Measurements from ENCODE around the gene ATP2C2.

Gene ATP2C2

GRCh38 chr16:84499638-84500037 is 131.3 kb downstream of the ATP2C2 start:
- TF ChIP-seq EZH2phosphoT487 (IDR thresholded peaks at IDR 0.05; ENCODE audit: borderline replicate concordance), result no peak
- TF ChIP-seq, protein P1, sequence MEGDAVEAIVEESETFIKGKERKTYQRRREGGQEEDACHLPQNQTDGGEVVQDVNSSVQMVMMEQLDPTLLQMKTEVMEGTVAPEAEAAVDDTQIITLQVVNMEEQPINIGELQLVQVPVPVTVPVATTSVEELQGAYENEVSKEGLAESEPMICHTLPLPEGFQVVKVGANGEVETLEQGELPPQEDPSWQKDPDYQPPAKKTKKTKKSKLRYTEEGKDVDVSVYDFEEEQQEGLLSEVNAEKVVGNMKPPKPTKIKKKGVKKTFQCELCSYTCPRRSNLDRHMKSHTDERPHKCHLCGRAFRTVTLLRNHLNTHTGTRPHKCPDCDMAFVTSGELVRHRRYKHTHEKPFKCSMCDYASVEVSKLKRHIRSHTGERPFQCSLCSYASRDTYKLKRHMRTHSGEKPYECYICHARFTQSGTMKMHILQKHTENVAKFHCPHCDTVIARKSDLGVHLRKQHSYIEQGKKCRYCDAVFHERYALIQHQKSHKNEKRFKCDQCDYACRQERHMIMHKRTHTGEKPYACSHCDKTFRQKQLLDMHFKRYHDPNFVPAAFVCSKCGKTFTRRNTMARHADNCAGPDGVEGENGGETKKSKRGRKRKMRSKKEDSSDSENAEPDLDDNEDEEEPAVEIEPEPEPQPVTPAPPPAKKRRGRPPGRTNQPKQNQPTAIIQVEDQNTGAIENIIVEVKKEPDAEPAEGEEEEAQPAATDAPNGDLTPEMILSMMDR (conservative IDR thresholded peaks at IDR 0.05; ENCODE audit: low read length), result no peak
- no peak overlapping the region for H3K4me2 ChIP-seq (ENCODE audit: low read depth, low read length, poor library complexity, severe bottlenecking)

DNA sequence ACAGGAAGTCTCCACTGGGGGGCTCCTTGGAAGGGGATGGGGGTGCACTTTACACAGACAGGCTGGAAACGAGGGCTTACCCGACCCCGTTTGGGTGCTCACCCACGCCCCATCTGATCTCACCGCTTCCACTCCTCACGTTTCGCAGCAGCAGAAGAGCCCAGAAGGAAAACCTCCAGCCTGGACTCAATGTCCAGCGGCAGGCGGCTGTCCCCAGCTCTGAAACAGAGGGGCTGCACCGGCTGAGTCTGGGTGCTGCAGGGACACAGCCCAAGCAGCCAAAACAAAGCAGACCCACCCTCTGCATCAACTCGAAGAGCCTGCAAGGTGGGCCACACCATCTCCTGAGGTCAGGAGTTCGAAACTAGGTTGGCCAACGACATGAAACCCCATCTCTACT is 132.2 kb downstream of the ATP2C2 start:
- Histone ChIP-seq H3K9ac (ENCODE audit: low read depth, low read length, poor library complexity, severe bottlenecking) (no peak overlapping the region), H3F3A (ENCODE audit: low read depth) (no peaks in the 10 kb centered on the region), H3K4me3 (ENCODE audit: low read length, poor library complexity, severe bottlenecking) (no peak overlapping the region), H3K36me3 (ENCODE audit: insufficient read depth, low read length) (no peaks in the 10 kb centered on the region), H2AFZ (ENCODE audit: low read length) (no peak overlapping the region), H3K79me2 (ENCODE audit: insufficient read depth, low read length) (no peaks in the 10 kb centered on the region), H3K27me3 (ENCODE audit: insufficient read depth, low read length, poor library complexity, severe bottlenecking) (no peaks in the 10 kb centered on the region), H4K20me1 (ENCODE audit: insufficient read depth, low read length, poor library complexity, severe bottlenecking) (no peaks in the 10 kb centered on the region), H3K4me1 (ENCODE audit: insufficient read depth, low read length, poor library complexity, severe bottlenecking) (peaks cover 14% of the 10 kb centered on the region), H3K9me3 (ENCODE audit: insufficient read depth, low read depth, low read length) (no peaks in the 10 kb centered on the region), H3K9me2 (replicated peaks; ENCODE audit: low read depth, low read length) (no peaks in the 10 kb centered on the region), H3K4me2 (ENCODE audit: low read depth, low read length, poor library complexity, severe bottlenecking) (no peak overlapping the region)
- no peak for TF ChIP-seq EZH2phosphoT487 (IDR thresholded peaks at IDR 0.05; ENCODE audit: borderline replicate concordance)
- TF ChIP-seq, protein P1 (conservative IDR thresholded peaks at IDR 0.05; ENCODE audit: low read length), result no peak

More at GRCh38 chr16:84499638-84500037, 131.3 kb downstream of the ATP2C2 start:
- no peak overlapping the region for H3K9ac ChIP-seq (ENCODE audit: low read depth, low read length, poor library complexity, severe bottlenecking)
- H3K4me1 ChIP-seq (ENCODE audit: insufficient read depth, low read length, poor library complexity, severe bottlenecking), result peaks cover 8% of the 10 kb centered on the region
- H3K4me3 ChIP-seq (ENCODE audit: low read length, poor library complexity, severe bottlenecking), result no peak overlapping the region
- H2AFZ ChIP-seq (ENCODE audit: low read length), result no peak overlapping the region
- H3F3A ChIP-seq (ENCODE audit: low read depth), result no peaks in the 10 kb centered on the region
- no peaks in the 10 kb centered on the region for H3K9me3 ChIP-seq (ENCODE audit: insufficient read depth, low read depth, low read length)
- H3K9me2 ChIP-seq (replicated peaks; ENCODE audit: low read depth, low read length), result no peaks in the 10 kb centered on the region
- no peaks in the 10 kb centered on the region for H3K27me3 ChIP-seq (ENCODE audit: insufficient read depth, low read length, poor library complexity, severe bottlenecking)
- no peaks in the 10 kb centered on the region for H4K20me1 ChIP-seq (ENCODE audit: insufficient read depth, low read length, poor library complexity, severe bottlenecking)
- H3K79me2 ChIP-seq (ENCODE audit: insufficient read depth, low read length), result no peaks in the 10 kb centered on the region
- no peaks in the 10 kb centered on the region for H3K36me3 ChIP-seq (ENCODE audit: insufficient read depth, low read length)

GRCh38 chr16:84501077-84501735 is 132.9 kb downstream of the ATP2C2 start:
- H3K4me2 ChIP-seq (ENCODE audit: low read depth, low read length, poor library complexity, severe bottlenecking), result no peak overlapping the region
- no peaks in the 10 kb centered on the region for H3K27me3 ChIP-seq (ENCODE audit: insufficient read depth, low read length, poor library complexity, severe bottlenecking)
- no peak overlapping the region for H3K4me3 ChIP-seq (ENCODE audit: low read length, poor library complexity, severe bottlenecking)
- no peaks in the 10 kb centered on the region for H3K9me3 ChIP-seq (ENCODE audit: insufficient read depth, low read depth, low read length)
- TF ChIP-seq, protein P1 (conservative IDR thresholded peaks at IDR 0.05; ENCODE audit: low read length), result no peak
- H3K9me2 ChIP-seq (replicated peaks; ENCODE audit: low read depth, low read length), result no peaks in the 10 kb centered on the region
- H4K20me1 ChIP-seq (ENCODE audit: insufficient read depth, low read length, poor library complexity, severe bottlenecking), result no peaks in the 10 kb centered on the region
- no peaks in the 10 kb centered on the region for H3K79me2 ChIP-seq (ENCODE audit: insufficient read depth, low read length)
- H3F3A ChIP-seq (ENCODE audit: low read depth), result no peaks in the 10 kb centered on the region
- peaks cover 17% of the 10 kb centered on the region for H3K4me1 ChIP-seq (ENCODE audit: insufficient read depth, low read length, poor library complexity, severe bottlenecking)
- no peaks in the 10 kb centered on the region for H3K36me3 ChIP-seq (ENCODE audit: insufficient read depth, low read length)
- no peak overlapping the region for H3K9ac ChIP-seq (ENCODE audit: low read depth, low read length, poor library complexity, severe bottlenecking)
- no peak overlapping the region for H2AFZ ChIP-seq (ENCODE audit: low read length)

All from Loucy (cell line).